NCI-H2107 (cell line): ENCODE measurements around the gene PTH2.

Source experiments
- DNase-seq: peaks from one replicate; lab custom pipeline; 2025; lab: John Stamatoyannopoulos, UW

PTH2 gene

DNA sequence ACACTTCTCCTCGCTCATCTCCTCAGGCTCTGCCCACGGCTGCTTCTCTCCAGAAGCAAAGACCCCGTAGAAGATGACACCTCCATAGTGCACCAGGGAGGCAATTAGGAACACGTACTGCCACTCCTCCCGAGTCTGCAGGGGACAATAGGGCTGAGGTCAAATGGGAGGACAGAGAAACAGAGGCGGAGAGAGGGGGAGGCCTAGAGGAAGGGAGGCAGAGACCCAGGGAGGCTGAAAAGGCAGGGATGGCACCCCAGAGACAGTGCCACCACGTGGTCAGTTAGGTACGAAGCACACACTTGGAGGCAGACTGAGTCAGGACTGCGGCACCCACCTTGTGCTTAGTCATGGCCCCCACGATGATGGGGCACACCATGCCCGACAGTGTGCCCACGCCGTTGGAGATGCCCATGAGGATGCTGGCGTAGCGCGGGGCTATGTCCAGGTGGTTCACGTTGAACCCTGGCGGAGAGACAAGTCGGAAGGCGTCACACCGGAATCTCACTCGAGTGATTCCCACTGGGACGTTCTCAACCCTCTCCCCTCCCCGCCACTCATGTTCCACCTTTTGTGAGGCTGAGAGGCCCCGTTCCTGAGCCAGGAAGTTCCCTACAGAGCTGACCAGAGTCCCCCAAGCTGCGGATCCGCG, 7.6 kb upstream of the PTH2 start:
- DNase-seq: no peak

DNA sequence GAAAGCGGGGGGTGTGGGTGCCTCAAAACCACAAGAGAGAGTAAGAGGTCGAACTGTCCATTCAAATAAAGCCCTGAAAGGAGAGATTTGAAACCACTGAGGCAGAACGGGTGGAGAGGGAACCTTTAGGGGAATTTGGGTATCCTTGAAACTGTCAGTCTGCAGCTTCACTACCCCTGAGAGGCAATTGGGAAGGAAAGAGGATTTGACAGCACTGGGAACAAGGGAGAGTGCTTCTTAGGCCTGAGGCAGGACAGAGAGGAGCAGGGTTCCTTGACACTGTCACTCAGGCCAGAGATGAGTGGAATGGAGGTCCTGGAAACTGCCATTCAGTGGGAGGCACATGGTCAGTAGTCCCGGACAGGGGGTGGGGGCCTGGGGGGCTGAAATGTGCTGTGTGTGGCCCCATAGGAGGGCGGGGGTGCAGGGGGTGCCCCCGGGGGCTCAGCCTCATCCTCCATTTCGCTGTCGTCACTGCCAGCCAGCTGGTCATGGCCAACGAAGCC, 7.0 kb upstream of the PTH2 start:
- DNase-seq: no peak

GRCh38 chr19:49428547-49429451, 5.6 kb upstream of the PTH2 start:
- DNase-seq: no peak

- DNase-seq: no peak
Measured at GRCh38 chr19:49427855-49428546, 4.8 kb upstream of the PTH2 start.

DNA sequence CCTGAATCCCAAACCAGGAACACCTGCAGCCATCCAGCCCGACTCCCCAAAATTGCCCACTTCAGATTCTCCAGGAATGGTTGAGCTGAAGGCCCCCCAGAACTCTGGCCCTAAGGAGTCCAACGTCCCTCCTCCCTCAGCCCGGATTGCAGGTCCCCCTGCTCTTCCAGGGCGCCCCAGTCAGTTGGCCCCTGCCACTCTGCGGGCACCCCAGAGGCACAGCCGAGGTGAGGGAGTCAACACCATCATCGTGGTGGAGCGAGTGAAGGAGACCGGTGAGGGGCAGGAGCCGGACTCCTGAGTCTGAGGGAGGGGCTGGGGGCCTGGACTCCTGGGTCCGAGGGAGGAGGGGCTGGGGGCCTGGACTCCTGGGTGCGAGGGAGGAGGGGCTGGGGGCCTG, 4.1 kb upstream of the PTH2 start:
- DNase-seq: no peak

DNA sequence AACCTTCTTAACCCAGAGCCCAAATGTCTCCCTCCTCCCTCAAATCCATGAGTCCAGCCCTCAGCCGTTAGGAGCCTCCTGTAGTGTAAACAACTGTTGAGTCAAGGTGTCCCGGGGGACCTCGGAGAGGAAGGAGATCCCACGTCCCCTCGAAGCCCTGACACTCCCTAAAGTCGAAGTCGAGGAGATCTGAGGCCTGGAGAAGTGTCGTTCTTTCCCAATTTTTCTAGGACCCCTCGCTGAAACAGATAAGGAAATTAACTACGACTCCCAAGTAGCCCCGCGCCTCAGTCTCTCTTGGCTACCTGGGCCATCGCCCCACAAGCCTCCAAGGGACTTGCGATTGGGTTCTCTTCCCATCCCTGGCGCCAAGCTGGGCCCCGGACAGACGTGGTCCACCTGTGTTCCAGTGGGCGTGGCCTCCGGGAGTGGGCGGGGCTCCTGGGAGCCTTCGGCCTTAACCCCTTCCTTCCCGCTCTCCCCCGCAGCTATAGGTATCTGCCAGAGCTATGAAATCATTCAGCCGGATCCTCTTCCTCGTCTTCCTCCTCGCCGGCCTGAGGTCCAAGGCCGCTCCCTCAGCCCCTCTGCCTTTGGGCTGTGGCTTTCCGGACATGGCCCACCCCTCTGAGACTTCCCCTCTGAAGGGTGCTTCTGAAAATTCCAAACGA, 2.8 kb upstream of the PTH2 start:
- no peak for DNase-seq

GRCh38 chr19:49425178-49425577, 1.9 kb upstream of the PTH2 start, which contains the start of gene GFY:
Gene GFY (plus strand): TSS chr19:49425388. CDS start chr19:49426431, 1,043 bp downstream.
- DNase-seq: no peak

GRCh38 chr19:49423985-49424303, 703 bp upstream of the PTH2 start:
- DNase-seq: no peak

DNA sequence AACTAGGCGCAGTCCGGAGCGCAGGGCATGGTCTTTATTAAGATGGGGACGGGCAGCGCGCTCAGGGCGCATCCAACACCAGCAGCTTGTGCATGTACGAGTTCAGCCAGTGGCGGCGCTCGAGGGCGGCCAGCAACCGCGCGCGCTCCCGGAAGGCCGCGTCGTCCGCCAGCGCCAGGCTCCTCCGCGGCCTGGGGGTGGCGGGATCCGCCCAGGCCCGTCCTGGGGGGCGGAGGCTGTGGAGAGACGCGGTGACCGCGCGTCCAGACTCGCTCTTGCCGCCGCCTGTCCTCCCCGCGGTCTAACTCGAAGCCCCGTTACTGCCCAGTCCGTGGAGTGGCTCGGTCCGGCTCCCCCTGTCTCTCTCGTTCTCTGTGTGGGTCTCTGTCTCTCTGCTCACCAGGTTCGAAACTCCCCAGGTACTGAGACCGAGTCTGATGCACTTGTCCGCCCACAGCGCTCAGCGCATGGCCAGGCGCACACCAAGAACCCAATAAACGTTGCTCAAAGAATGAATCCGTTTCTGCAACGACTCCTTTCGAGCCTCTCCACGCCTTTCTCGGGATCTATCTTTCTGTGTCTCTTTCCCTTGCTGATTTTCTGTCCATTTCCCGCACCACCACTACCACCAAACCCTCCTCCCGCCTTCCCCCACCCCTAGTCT, 702 bp downstream of the PTH2 start:
- peak; percentile 15 for DNase-seq

DNA sequence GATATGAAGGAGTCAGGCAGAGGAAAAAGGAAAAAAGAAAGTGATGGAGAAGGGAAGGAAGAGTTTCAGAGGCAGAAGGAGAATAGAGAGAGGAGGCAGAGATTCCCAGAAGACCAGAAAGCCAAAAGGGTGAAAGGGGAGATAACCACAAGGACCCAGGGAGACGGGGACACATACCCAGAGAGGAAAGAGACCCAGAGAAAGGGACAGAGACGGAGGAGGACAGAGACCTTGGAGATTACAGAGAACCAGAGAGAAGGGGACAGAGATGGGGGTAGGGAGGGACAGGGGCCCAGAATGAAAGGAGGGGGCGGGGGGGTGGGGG, 1.4 kb downstream of the PTH2 start:
- DNase-seq: no peak

GRCh38 chr19:49421039-49421877, 2.0 kb downstream of the PTH2 start:
- no peak for DNase-seq

DNA sequence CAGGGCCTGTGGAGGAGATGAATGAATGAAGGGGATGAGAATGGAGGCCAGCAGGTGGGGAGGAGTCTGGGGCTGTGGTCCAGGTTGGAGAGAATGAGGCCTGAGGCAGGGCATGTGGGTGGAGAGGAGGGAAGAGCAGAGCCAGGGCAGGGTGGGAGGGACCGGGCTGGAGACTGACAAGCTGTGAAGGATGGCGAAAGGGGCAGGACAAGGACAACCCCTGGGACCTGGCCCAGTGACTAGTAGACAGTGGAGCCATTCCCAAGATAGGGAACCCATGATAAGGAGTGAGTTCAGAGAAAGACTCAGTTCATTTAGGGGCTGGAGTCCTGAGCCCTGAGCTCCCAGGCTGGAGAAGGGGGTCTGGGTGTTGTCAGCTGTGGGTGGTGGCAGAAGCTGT, 3.0 kb downstream of the PTH2 start:
- DNase-seq: no peak

GRCh38 chr19:49419173-49419572, 4.1 kb downstream of the PTH2 start:
- no peak for DNase-seq

DNA sequence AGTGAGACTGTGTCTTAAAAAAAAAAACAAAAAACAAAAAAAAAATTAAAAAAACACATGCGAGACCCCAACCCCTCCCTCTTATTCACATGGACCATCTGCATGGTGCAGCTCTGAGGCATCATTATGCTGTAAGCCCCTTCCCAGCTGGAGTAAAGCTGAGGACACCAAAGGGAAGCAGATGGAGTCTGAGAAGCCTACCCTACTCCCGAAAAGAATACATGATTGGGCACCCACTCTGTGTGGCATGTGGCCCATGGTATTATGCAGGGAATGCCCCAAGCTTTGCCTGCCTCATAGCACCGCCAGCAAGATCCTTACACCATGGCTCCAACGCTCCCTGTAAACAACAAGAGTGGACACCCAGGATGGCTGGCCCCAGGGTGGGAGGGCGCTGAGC, 4.7 kb downstream of the PTH2 start:
- no peak for DNase-seq

- DNase-seq: no peak
Measured at GRCh38 chr19:49417088-49417487, 6.2 kb downstream of the PTH2 start.

DNA sequence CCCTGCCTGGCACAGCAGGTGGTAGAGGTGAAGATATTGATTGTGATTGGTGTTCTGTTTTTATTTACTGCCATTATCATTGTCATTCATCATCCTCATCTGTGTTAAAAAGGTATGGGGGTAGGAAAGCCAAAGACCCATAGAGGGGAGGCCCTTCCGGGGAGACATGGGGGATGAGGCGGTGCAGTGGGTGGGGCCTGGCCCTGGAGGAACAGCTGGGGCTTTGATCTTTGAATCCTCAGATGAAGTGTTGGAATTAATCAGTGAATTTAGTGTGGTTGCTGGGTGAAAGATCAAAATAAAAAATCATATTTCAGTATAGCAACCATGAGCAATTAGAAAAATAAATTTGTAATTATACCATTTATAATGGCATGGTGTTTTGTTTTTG, 7.4 kb downstream of the PTH2 start:
- no peak for DNase-seq

GRCh38 chr19:49415102-49415809, 8.0 kb downstream of the PTH2 start:
- DNase-seq: no peak

DNA sequence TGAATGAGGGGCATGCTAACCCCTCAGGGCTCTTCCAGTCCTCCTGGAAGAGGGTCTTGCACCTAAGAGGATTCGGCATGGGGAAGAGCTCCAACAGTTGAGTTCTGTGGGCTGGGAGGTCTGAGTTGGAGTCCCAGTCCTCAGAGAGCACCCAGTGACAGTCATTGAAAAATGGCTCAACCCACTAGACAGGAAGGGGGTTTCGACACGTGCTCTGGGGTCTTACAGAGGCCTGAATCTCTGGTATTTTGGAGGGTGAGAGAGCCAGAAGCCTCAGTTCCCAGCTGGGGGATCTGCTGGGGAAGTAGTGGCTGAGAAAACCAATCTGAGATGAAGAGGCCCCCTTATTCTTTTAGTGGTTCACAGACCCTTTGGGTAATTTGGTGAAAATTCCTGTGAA, 9.0 kb downstream of the PTH2 start:
- DNase-seq: no peak

DNA sequence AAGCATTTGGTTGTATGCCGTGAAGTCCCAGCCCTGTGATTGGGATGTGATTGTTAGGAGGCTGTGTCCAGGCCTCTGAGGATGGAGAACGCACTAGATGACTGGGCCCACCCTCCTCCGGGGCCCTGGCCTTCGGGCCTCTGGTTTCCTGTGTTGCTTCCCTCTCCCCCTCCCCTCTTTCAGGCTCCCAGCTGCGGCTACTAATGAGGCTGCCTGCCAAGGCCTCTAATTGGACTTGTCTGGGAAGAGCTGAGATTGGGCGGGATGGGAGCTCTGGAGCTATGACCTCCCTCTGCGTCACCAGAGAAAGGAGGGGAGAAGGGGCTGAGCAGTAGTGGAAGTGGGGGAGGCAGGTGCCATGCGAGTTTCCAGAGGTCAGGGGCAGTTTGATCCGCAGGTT, 9.9 kb downstream of the PTH2 start:
- no peak for DNase-seq

DNA sequence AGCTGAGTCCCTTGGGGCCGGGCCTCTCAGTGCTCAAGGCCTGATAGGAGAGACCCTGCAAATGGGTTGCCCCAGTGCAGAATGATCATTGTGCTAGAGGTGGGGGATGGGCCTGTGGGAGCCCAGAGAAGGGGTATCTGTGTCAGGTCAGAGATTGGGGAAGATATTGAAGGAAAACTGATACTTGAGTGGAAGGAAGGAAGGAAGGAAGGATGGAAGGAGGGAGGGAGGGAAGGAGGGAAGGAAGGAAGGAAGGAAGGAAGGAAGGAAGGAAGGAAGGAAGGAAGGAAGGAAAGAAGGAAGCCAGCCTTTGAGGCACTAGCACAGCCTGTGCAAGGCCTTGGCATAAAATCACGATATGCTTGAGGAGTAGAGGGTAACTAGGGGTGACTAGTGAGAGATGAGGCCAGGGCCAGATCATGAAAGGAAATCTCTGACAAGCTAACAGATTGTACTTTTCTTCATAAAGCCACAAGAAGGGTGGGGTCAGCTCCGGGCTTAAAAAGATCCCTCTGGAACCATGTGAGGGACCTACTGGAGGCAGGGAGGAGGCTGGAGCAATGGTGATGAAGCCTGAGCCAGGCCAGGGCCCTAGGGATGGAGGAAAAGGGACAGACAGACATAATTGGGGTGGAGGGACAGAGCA, 11.4 kb downstream of the PTH2 start:
- DNase-seq: no peak
